Measurements from ENCODE around the gene PON2. TPM values are rescaled to one million over a fixed set of nuclear protein-coding genes. Genes with fewer than 3 reads are reported as not detected.

The PON2 gene
- total RNA-seq, 4 donors from 2014 or later: 116 to 330 (median 193) TPM

DNA sequence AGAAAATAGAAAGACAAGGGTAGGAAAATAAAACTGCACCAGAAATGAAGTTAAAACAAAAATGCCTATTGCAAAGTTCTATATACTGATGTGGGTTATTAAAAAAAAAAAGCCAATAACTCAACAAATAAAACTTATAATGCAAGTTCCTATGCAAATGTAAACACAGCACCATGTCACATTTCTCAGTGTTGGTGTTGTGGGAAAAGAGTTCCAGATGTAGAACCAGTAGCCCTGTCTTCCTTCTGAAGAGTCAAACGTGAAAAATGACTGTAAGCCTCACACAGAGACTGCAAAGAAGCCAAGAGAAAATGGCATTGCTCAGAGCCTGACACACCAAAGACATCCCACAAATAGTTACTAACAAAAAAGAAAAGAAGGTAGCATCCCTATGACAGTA, 10.1 kb downstream of the PON2 start:
- peaks cover 0 to 4% (median 0%) of the 10 kb centered on the region in 3 donors for H3K36me3 ChIP-seq
- DNase-seq: no peak

DNA sequence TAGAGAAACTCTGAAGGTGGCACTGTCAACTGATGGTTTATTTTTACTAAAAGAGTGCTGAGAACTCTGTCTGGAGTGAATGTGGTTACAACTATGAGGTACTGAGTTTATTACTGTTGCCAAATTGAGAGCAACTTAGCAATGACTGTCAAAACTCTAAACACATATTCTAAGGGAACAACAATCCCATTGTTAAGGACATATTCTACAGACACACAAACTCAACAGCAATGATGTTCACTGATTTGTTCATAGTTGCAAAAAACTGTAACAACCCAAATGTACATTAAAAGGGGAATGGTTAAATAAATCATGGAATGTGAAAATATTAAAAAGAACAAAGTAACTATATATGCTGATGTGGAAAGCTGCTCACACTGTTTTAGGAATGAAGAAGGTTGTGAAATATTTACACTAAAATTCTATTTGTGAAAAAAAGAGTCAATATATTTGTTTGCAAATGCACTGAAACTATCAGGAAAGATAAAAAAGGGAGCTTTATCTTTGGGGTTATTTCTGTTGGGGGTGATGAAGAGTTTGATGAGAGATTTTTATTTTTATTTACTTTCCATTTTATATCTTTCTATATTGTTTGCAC, 12.9 kb downstream of the PON2 start:
- no peaks in the 10 kb centered on the region for H3K9me3 ChIP-seq
- TF ChIP-seq, protein P1, sequence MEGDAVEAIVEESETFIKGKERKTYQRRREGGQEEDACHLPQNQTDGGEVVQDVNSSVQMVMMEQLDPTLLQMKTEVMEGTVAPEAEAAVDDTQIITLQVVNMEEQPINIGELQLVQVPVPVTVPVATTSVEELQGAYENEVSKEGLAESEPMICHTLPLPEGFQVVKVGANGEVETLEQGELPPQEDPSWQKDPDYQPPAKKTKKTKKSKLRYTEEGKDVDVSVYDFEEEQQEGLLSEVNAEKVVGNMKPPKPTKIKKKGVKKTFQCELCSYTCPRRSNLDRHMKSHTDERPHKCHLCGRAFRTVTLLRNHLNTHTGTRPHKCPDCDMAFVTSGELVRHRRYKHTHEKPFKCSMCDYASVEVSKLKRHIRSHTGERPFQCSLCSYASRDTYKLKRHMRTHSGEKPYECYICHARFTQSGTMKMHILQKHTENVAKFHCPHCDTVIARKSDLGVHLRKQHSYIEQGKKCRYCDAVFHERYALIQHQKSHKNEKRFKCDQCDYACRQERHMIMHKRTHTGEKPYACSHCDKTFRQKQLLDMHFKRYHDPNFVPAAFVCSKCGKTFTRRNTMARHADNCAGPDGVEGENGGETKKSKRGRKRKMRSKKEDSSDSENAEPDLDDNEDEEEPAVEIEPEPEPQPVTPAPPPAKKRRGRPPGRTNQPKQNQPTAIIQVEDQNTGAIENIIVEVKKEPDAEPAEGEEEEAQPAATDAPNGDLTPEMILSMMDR (IDR thresholded peaks at IDR 0.05): no peak
- TF ChIP-seq POLR2A (IDR thresholded peaks at IDR 0.05): no peak
- H3K36me3 ChIP-seq: peaks cover 0 to 4% (median 0%) of the 10 kb centered on the region in 3 donors
- no peak for DNase-seq
- no peaks in the 10 kb centered on the region for H3K4me1 ChIP-seq
- no peaks in the 10 kb centered on the region for H3K27me3 ChIP-seq
- H3K4me3 ChIP-seq: no peak overlapping the region
- no peak overlapping the region for H3K27ac ChIP-seq

More for the DNA sequence above, 10.1 kb downstream of the PON2 start:
- H3K4me3 ChIP-seq: no peak overlapping the region
- TF ChIP-seq, protein P1 (IDR thresholded peaks at IDR 0.05): no peak
- no peak for TF ChIP-seq POLR2A (IDR thresholded peaks at IDR 0.05)
- no peaks in the 10 kb centered on the region for H3K9me3 ChIP-seq
- H3K27me3 ChIP-seq: no peaks in the 10 kb centered on the region
- no peak overlapping the region for H3K27ac ChIP-seq
- no peaks in the 10 kb centered on the region for H3K4me1 ChIP-seq

DNA sequence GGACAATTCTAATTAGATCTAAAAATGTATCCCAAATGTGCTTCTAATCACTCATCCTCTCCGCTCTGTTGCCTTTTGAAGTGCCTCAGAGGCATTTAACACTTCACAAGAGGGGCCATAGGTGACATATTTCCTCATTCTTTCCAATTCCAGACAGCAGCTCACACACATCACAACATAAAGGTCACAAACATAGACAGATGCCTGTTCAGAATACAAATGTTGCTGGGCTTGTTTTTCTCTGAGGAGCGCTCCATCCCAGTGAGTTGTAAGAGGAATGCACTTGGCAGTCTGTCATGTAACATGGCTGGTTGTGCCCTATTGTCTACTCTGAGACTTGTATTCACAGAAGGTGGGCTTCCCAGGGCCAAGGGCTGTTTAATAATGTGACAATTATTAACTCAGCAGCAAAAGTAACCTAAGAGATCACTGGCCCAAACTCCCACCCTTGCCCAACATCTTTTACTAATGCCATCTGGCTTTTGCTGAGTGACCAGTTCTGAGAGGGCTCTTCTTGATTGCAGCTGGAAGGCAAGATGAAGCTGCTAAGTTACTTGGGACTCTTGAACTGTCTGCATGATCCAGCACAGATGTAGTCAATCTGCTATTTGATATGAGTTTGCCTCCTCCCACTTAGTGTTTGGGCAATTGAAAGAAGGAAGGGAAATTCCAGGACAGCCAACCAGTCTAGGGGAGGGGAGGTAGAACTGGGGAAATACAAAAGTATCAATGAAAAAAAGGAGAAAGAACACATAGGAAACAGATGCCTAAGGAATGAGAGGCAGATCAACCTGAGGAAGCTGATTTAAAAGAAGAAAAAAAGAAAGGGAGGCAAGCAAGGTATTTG, 13.6 kb downstream of the PON2 start:
- Histone ChIP-seq H3K9me3 (no peaks in the 10 kb centered on the region), H3K4me3 (no peak overlapping the region), H3K27ac (no peak overlapping the region), H3K36me3 (peaks cover 0 to 4% (median 0%) of the 10 kb centered on the region in 3 donors), H3K4me1 (no peaks in the 10 kb centered on the region), H3K27me3 (no peaks in the 10 kb centered on the region)
- no peak for DNase-seq
- no peak for TF ChIP-seq POLR2A (IDR thresholded peaks at IDR 0.05)
- TF ChIP-seq, protein P1 (IDR thresholded peaks at IDR 0.05): no peak

DNA sequence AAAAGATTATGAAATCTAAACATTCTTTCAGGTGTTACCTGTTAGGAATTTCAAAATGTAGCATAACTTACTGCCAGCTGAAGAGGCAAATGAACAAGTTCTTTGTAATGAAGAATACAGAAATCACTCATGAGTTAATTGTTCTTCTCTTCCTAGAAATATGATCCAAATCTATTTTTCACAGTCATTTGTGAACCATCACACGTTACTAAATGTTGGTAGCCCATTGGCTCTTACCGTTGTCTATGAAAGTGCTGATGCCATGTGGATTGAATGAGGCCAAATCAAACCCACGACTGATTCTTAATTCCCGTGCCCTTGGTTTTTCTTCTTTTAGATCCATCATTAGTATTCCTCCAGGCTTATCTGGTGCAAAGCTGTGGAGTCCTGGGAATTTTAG, 22.8 kb downstream of the PON2 start:
- no peak overlapping the region for H3K27ac ChIP-seq
- no peaks in the 10 kb centered on the region for H3K4me1 ChIP-seq
- peaks cover 0 to 32% (median 0%) of the 10 kb centered on the region in 3 donors for H3K36me3 ChIP-seq
- H3K9me3 ChIP-seq: no peaks in the 10 kb centered on the region
- TF ChIP-seq, protein P1 (IDR thresholded peaks at IDR 0.05): no peak
- no peak for TF ChIP-seq POLR2A (IDR thresholded peaks at IDR 0.05)
- H3K4me3 ChIP-seq: no peak overlapping the region
- no peaks in the 10 kb centered on the region for H3K27me3 ChIP-seq
- no peak for DNase-seq

DNA sequence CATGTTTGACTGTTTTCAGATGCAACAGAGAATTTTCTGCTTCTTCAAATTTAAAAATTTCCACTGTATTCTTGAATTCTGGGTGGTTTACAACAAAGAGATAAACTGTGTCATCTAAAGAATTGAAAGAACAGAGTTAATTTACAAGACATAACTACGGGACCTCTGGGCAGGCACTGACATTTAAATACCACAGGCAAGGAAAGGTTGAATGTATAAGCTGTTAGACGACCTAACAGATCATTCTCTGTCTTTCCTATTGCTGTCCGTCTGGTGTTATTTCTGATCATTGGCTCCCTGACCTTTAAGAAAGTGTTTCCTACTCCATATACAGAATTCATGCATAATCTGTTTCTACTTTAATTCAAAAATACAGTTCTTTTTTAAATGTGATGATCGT, 23.2 kb downstream of the PON2 start:
- no peak overlapping the region for H3K4me3 ChIP-seq

More for the DNA sequence above, 23.2 kb downstream of the PON2 start:
- Histone ChIP-seq H3K4me1 (no peaks in the 10 kb centered on the region), H3K9me3 (no peaks in the 10 kb centered on the region), H3K27me3 (no peaks in the 10 kb centered on the region), H3K36me3 (peaks cover 0 to 32% (median 0%) of the 10 kb centered on the region in 3 donors), H3K27ac (no peak overlapping the region)
- DNase-seq: no peak
- TF ChIP-seq, protein P1 (IDR thresholded peaks at IDR 0.05): no peak
- TF ChIP-seq POLR2A (IDR thresholded peaks at IDR 0.05): no peak

Data from Peyer's patch (tissue), 4 donors.